ENCODE measurements around the gene GPR42.

GRCh38 chr19:35360880-35361420 lies 9.9 kb upstream of the GPR42 start:
- TF ChIP-seq NFIC (IDR thresholded peaks at IDR 0.05) (no peak), USF1 (IDR thresholded peaks at IDR 0.05) (no peak)

All from Ishikawa (cell line).